GM12878 (cell line): ENCODE results near the gene IRF2BP1. TPM values are rescaled to one million over a fixed set of nuclear protein-coding genes. Genes with fewer than 3 reads are reported as not detected.

Source experiments
- ATAC-seq: fragments of 200-7000 bp; cut with Tn5 transposase; 3 replicates; pipeline ENCODE4 v1.9.1; 2020; ENCODE audit warnings: mild to moderate bottlenecking, moderate library complexity
- BruUV-seq: library from RNA; stranded (reverse); fragments of 400-500 nt; replicated peaks from 2 replicates; lab custom pipeline; 2021; lab: Mats Ljungman, UMichigan
- CTCF ChIA-PET: fragments of 300-600 bp; sonication (Branson Sonifier 250); formaldehyde crosslinking; extraction: SDS; loops from one replicate; lab custom pipeline; 2021; ENCODE audit warnings: inconsistent platforms; lab: Yijun Ruan, JAX
- POLR2A ChIA-PET: fragments of 350-600 bp; formaldehyde crosslinking; extraction: SDS; loops from one replicate; lab custom pipeline; 2021; ENCODE audit warnings: inconsistent platforms; lab: Charles Lee
- RAD21 ChIA-PET: fragments of 300-600 bp; sonication (Branson Sonifier 250); formaldehyde crosslinking; loops from one replicate; lab custom pipeline; 2023; ENCODE audit warnings: antibody characterized with exemption; ENCODE audit not compliant: unreplicated experiment; lab: Charles Lee
- SMC1A ChIA-PET: fragments of 300-600 bp; sonication (Branson Sonifier 250); formaldehyde crosslinking; loops from one replicate; lab custom pipeline; 2023; ENCODE audit not compliant: unreplicated experiment, uncharacterized antibody; lab: Charles Lee
- DNase-seq: peaks from one replicate; pipeline ENCODE4 v3.0.0-alpha.2; 2011; ENCODE audit warnings: low read depth, low spot score
- FAIRE-seq: peaks from 3 replicates; lab custom pipeline; 2011; peaks lifted over from hg19 to GRCh38; lab: Jason Lieb, UNC
- H2AFZ ChIP-seq: 2 replicates; pipeline ENCODE4 v1.6.0; 2011; ENCODE audit warnings: low read depth, low read length, control low read depth; ENCODE audit not compliant: control insufficient read depth
- H3K27ac ChIP-seq: 2 replicates; pipeline ENCODE4 v1.5.1; 2011; ENCODE audit warnings: control low read depth; ENCODE audit not compliant: control insufficient read depth, insufficient read depth
- H3K27me3 ChIP-seq, 2 experiments: replicated peaks in 1 of 2; 2 replicates each; pipeline versions ENCODE4 v1.6.0 to v1.6.1; 2011; ENCODE audit warnings: low read length in 1 of 2; ENCODE audit not compliant: control insufficient read depth in 2 of 2, insufficient read depth in 2 of 2
- H3K36me3 ChIP-seq, 2 experiments: 2 replicates each; pipeline ENCODE4 v1.5.1; 2011; ENCODE audit warnings: low read length in 1 of 2; ENCODE audit not compliant: control insufficient read depth in 2 of 2, insufficient read depth in 2 of 2
- H3K4me1 ChIP-seq: 2 replicates; pipeline ENCODE4 v1.6.1; 2011; ENCODE audit warnings: mild to moderate bottlenecking, low read length, moderate library complexity, mixed read lengths; ENCODE audit not compliant: control insufficient read depth, insufficient read depth
- H3K4me2 ChIP-seq: 2 replicates; pipeline ENCODE4 v1.6.0; 2011; ENCODE audit warnings: control low read depth; ENCODE audit not compliant: control insufficient read depth, insufficient read depth
- H3K4me3 ChIP-seq: fragments of 200-600 bp; sonication (generic); 2 replicates; pipeline ENCODE4 v1.5.1; 2016
- H3K79me2 ChIP-seq: 2 replicates; pipeline ENCODE4 v1.6.0; 2011; ENCODE audit warnings: low read length; ENCODE audit not compliant: control insufficient read depth, insufficient read depth
- H3K9ac ChIP-seq: 2 replicates; pipeline ENCODE4 v1.8.0; 2011; ENCODE audit warnings: low read length, control low read depth, mixed read lengths; ENCODE audit not compliant: control insufficient read depth, insufficient read depth
- H3K9me3 ChIP-seq: replicated peaks from 3 replicates; pipeline ENCODE4 v1.5.1; 2011; ENCODE audit warnings: mild to moderate bottlenecking, low read length; ENCODE audit not compliant: control insufficient read depth, insufficient read depth
- H4K20me1 ChIP-seq: 2 replicates; pipeline ENCODE4 v1.6.0; 2011; ENCODE audit not compliant: control insufficient read depth, insufficient read depth
- CEBPZ ChIP-seq: fragments of 150-350 bp; IDR thresholded peaks from 2 replicates; pipeline ENCODE4 v1.6.1; 2016; ENCODE audit warnings: low read depth, low read length
- EED ChIP-seq: sonication (generic); IDR thresholded peaks from 2 replicates; pipeline ENCODE4 v1.6.1; 2016; ENCODE audit warnings: antibody characterized with exemption, low read depth
- EGR1 ChIP-seq, 2 experiments: IDR thresholded peaks; 1 replicate in 1 of 2; 2 replicates in 1 of 2; pipeline ENCODE4 v1.6.1; 2011 to 2012; ENCODE audit warnings: low read depth in 2 of 2, low read length in 2 of 2, borderline replicate concordance in 1 of 2, mild to moderate bottlenecking in 1 of 2, moderate library complexity in 1 of 2
- IKZF1 ChIP-seq: fragments of 450-650 bp; conservative IDR thresholded peaks from 2 replicates; pipeline ENCODE4 v1.6.1; 2017; ENCODE audit warnings: antibody characterized with exemption, mild to moderate bottlenecking
- NBN ChIP-seq: fragments of 450-650 bp; IDR thresholded peaks from 2 replicates; pipeline ENCODE4 v1.6.1; 2016
- SKIL ChIP-seq: fragments of 450-650 bp; IDR thresholded peaks from 2 replicates; pipeline ENCODE4 v1.6.1; 2017; ENCODE audit warnings: mild to moderate bottlenecking, low read depth, inconsistent platforms; ENCODE audit not compliant: poor library complexity, severe bottlenecking
- TCF12 ChIP-seq: IDR thresholded peaks from 2 replicates; pipeline ENCODE4 v1.6.1; 2011; ENCODE audit warnings: low read depth, mild to moderate bottlenecking, low read length
- WGBS: methylation state at CpG from one replicate; pipeline ENCODE4 v1.1.6; 2016; ENCODE audit warnings: low lambda C conversion rate; ENCODE audit not compliant: insufficient replicate concordance, insufficient coverage; ENCODE audit errors: missing lambda C conversion rate; 5-methylcytosine and 5-hydroxymethylcytosine counted together
- in situ Hi-C: fragments of 300-500 bp; cut with MboI; formaldehyde crosslinking; loops from 9 replicates; pipeline ENCODE4 v1.14.3; 2018; ENCODE audit warnings: mixed read lengths
- intact Hi-C: fragments of 100-400 bp; cut with micrococcal nuclease; formaldehyde crosslinking; loops from one replicate; pipeline ENCODE4 v1.14.2; 2022; ENCODE audit not compliant: unreplicated experiment
- polyA plus RNA-seq, 11 experiments: library from polyadenylated mRNA; depleted of rRNA in 4 of 11; unstranded in 6 of 11; stranded (reverse) in 5 of 11; fragments of >200 nt; fragmentation: Nextera tagmentation in 4 of 11; fragmentation: Illumina TruSeq in 1 of 11; extraction: Ambion mirVana in 4 of 11; extraction: Trizol in 1 of 11; gene quantifications; 1 replicate in 1 of 11; 2 replicates in 10 of 11; pipeline versions ENCODE4 v1.2.1 to v1.2.3, GENCODE V29; 2011 to 2016; ENCODE audit warnings: inconsistent platforms in 2 of 11, missing spikeins in 2 of 11, low read depth in 1 of 11
- total RNA-seq, 4 experiments: library from RNA; depleted of rRNA in 3 of 4; stranded (reverse); fragments of >200 nt in 3 of 4; fragmentation: Illumina TruSeq in 1 of 4; extraction: Trizol in 1 of 4; gene quantifications; 2 replicates each; pipeline versions ENCODE4 v1.2.1 to v1.2.3, GENCODE V29; 2013 to 2021
- TF ChIP-seq, protein P1 (sequence below), 3 experiments: IDR thresholded peaks in 2 of 3; conservative IDR thresholded peaks in 1 of 3; 2 replicates each; pipeline ENCODE4 v1.5.1; 2011; ENCODE audit warnings: low read depth in 3 of 3, low read length in 3 of 3, mild to moderate bottlenecking in 3 of 3, control low read depth in 2 of 3, moderate library complexity in 2 of 3, inconsistent platforms in 1 of 3, mixed read lengths in 1 of 3; ENCODE audit not compliant: control insufficient read depth in 2 of 3, insufficient read depth in 1 of 3; ENCODE audit errors: extremely low read depth in 1 of 3

The IRF2BP1 gene
- total and polyA plus RNA-seq, 10 of the 15 experiments (the other 5 are each of a cell fraction or from before 2014, with no cell fraction given): 0.31 to 24.4 (median 4.4) TPM

DNA sequence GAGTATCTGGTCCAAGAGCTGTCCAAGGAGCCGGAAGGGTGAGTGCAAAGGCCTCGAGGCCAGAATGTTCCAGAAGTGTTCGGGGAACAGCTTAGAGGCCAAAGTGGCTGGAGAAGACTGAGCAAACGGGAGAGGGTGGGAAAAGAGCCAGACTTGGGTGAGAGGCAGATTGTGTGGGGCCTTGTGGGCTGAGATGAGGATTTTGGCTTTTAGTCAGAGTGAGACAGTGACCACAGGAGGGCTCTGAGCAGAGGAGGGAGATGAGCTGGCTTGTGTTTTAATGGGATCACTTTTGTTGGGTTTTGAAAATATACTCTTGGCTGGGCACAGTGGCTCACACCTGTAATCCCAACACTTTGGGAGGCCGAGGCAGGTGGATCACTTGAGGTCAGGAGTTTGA is 23.0 kb upstream of the IRF2BP1 start:
- ChIA-PET RAD21 (interaction anchor here (1.7 kb wide), 1 partner anchor 45 kb away, joined by 4 read pairs; the partner anchor contains the start of gene FOXA3), SMC1A (no interaction called here), CTCF (no interaction called here), POLR2A (interaction anchor here (0.6 kb wide), 1 partner anchor 45 kb away, joined by 3 read pairs; no protein-coding TSS in a partner anchor)
- BruUV-seq: no TSS peak
- H3K79me2 ChIP-seq: no peaks in the 10 kb centered on the region
- no peaks in the 10 kb centered on the region for H4K20me1 ChIP-seq
- no peak overlapping the region for H2AFZ ChIP-seq
- H3K36me3 ChIP-seq: no peaks in the 10 kb centered on the region
- no peak for DNase-seq
- no peak for FAIRE-seq
- no peaks in the 10 kb centered on the region for H3K4me1 ChIP-seq
- TF ChIP-seq, protein P1, sequence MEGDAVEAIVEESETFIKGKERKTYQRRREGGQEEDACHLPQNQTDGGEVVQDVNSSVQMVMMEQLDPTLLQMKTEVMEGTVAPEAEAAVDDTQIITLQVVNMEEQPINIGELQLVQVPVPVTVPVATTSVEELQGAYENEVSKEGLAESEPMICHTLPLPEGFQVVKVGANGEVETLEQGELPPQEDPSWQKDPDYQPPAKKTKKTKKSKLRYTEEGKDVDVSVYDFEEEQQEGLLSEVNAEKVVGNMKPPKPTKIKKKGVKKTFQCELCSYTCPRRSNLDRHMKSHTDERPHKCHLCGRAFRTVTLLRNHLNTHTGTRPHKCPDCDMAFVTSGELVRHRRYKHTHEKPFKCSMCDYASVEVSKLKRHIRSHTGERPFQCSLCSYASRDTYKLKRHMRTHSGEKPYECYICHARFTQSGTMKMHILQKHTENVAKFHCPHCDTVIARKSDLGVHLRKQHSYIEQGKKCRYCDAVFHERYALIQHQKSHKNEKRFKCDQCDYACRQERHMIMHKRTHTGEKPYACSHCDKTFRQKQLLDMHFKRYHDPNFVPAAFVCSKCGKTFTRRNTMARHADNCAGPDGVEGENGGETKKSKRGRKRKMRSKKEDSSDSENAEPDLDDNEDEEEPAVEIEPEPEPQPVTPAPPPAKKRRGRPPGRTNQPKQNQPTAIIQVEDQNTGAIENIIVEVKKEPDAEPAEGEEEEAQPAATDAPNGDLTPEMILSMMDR (IDR thresholded peaks at IDR 0.05 in 2 of 3, conservative IDR thresholded peaks at IDR 0.05 in 1 of 3; ENCODE audit: control insufficient read depth in 2 of 3, extremely low read depth in 1 of 3, insufficient read depth in 1 of 3, low read depth in 3 of 3, low read length in 3 of 3): no peak
- TF ChIP-seq EGR1 (IDR thresholded peaks at IDR 0.05; ENCODE audit: borderline replicate concordance in 1 of 2, low read depth in 2 of 2, low read length in 2 of 2) (no peak), CEBPZ (no peak), NBN (no peak), IKZF1 (no peak), SKIL (no peak), EED (no peak), TCF12 (no peak)
- H3K27me3 ChIP-seq: no peaks in the 10 kb centered on the region
- ATAC-seq: peak; percentile 51; the same call in 2 of the 3 replicates
- no peak overlapping the region for H3K9ac ChIP-seq
- no peaks in the 10 kb centered on the region for H3K9me3 ChIP-seq
- no peak overlapping the region for H3K4me3 ChIP-seq
- intact Hi-C loops: no loop called here
- no peak overlapping the region for H3K4me2 ChIP-seq
- no peak overlapping the region for H3K27ac ChIP-seq
- in situ Hi-C loops: no loop called here
- 4% methylated on average over 5 of the region's 5 CpGs for WGBS
